T-helper 2 cell treated with Interferon-gamma antibody and Interleukin-4, amounts not matched to agents 5 μg/mL and 100 μg/mL, for 36 hours (primary cell): ENCODE data around the gene SMAD7.

Experiments
- DNase-seq: peaks from one replicate; pipeline ENCODE4 v3.0.0; 2021; ENCODE audit warnings: low spot score
- H3K27ac Mint-ChIP-seq: one replicate; pipeline ENCODE4 v1.8.0; 2021; ENCODE audit warnings: mild to moderate bottlenecking, mixed read lengths
- H3K27me3 Mint-ChIP-seq: one replicate; pipeline ENCODE4 v1.8.0; 2021; ENCODE audit warnings: low read depth, mixed read lengths
- H3K36me3 Mint-ChIP-seq: one replicate; pipeline ENCODE4 v1.8.0; 2021; ENCODE audit warnings: low read depth, mixed read lengths
- H3K4me1 Mint-ChIP-seq: one replicate; pipeline ENCODE4 v1.8.0; 2021; ENCODE audit warnings: low read depth, mixed read lengths
- H3K4me3 Mint-ChIP-seq: one replicate; pipeline ENCODE4 v1.8.0; 2022; ENCODE audit warnings: mild to moderate bottlenecking, moderate library complexity, mixed read lengths
- H3K9me3 Mint-ChIP-seq: one replicate; pipeline ENCODE4 v1.8.0; 2021; ENCODE audit warnings: mixed read lengths

The SMAD7 gene

GRCh38 chr18:48893608-48894600 is 56.9 kb downstream of the SMAD7 start:
- Mint-ChIP-seq H3K9me3 (no peaks in the 10 kb centered on the region), H3K4me3 (no peak overlapping the region), H3K36me3 (no peaks in the 10 kb centered on the region), H3K27ac (no peak overlapping the region), H3K4me1 (peaks cover 3% of the 10 kb centered on the region), H3K27me3 (no peaks in the 10 kb centered on the region)
- no peak for DNase-seq

GRCh38 chr18:48893061-48893607 is 57.6 kb downstream of the SMAD7 start:
- peaks cover 3% of the 10 kb centered on the region for H3K4me1 Mint-ChIP-seq
- H3K4me3 Mint-ChIP-seq = no peak overlapping the region
- H3K36me3 Mint-ChIP-seq = no peaks in the 10 kb centered on the region
- H3K27ac Mint-ChIP-seq = no peak overlapping the region
- H3K9me3 Mint-ChIP-seq = no peaks in the 10 kb centered on the region
- no peaks in the 10 kb centered on the region for H3K27me3 Mint-ChIP-seq
- DNase-seq = no peak

GRCh38 chr18:48892146-48892855 is 58.5 kb downstream of the SMAD7 start:
- Mint-ChIP-seq H3K27me3 (no peaks in the 10 kb centered on the region), H3K4me3 (no peak overlapping the region), H3K27ac (no peak overlapping the region), H3K4me1 (peaks cover 3% of the 10 kb centered on the region), H3K36me3 (no peaks in the 10 kb centered on the region), H3K9me3 (no peaks in the 10 kb centered on the region)
- no peak for DNase-seq

GRCh38 chr18:48891721-48892120 is 59.0 kb downstream of the SMAD7 start:
- H3K36me3 Mint-ChIP-seq = no peaks in the 10 kb centered on the region
- no peaks in the 10 kb centered on the region for H3K27me3 Mint-ChIP-seq
- H3K4me3 Mint-ChIP-seq = no peak overlapping the region
- no peak for DNase-seq
- no peak overlapping the region for H3K27ac Mint-ChIP-seq
- peaks cover 1% of the 10 kb centered on the region for H3K4me1 Mint-ChIP-seq
- no peaks in the 10 kb centered on the region for H3K9me3 Mint-ChIP-seq

GRCh38 chr18:48889981-48890762 is 60.6 kb downstream of the SMAD7 start:
- Mint-ChIP-seq H3K9me3 (no peaks in the 10 kb centered on the region), H3K4me3 (no peak overlapping the region), H3K27me3 (no peaks in the 10 kb centered on the region), H3K27ac (no peak overlapping the region), H3K36me3 (no peaks in the 10 kb centered on the region), H3K4me1 (no peaks in the 10 kb centered on the region)
- no peak for DNase-seq

- Mint-ChIP-seq H3K4me3 (no peak overlapping the region), H3K36me3 (no peaks in the 10 kb centered on the region), H3K27ac (no peak overlapping the region), H3K9me3 (no peaks in the 10 kb centered on the region), H3K27me3 (no peaks in the 10 kb centered on the region), H3K4me1 (no peaks in the 10 kb centered on the region)
- no peak for DNase-seq
These were observed 61.4 kb downstream of the SMAD7 start for GRCh38 chr18:48889115-48889941.

GRCh38 chr18:48888773-48889080 is 62.0 kb downstream of the SMAD7 start:
- DNase-seq = no peak
- H3K9me3 Mint-ChIP-seq = no peaks in the 10 kb centered on the region
- no peak overlapping the region for H3K27ac Mint-ChIP-seq
- H3K4me3 Mint-ChIP-seq = no peak overlapping the region
- no peaks in the 10 kb centered on the region for H3K4me1 Mint-ChIP-seq
- no peaks in the 10 kb centered on the region for H3K27me3 Mint-ChIP-seq
- no peaks in the 10 kb centered on the region for H3K36me3 Mint-ChIP-seq

GRCh38 chr18:48887905-48888772 is 62.6 kb downstream of the SMAD7 start:
- Mint-ChIP-seq H3K36me3 (no peaks in the 10 kb centered on the region), H3K9me3 (no peaks in the 10 kb centered on the region), H3K4me3 (no peak overlapping the region), H3K27me3 (no peaks in the 10 kb centered on the region), H3K27ac (no peak overlapping the region), H3K4me1 (no peaks in the 10 kb centered on the region)
- no peak for DNase-seq

GRCh38 chr18:48887294-48887904 is 63.4 kb downstream of the SMAD7 start:
- Mint-ChIP-seq H3K4me1 (no peaks in the 10 kb centered on the region), H3K27ac (no peak overlapping the region), H3K27me3 (no peaks in the 10 kb centered on the region), H3K36me3 (no peaks in the 10 kb centered on the region), H3K4me3 (no peak overlapping the region), H3K9me3 (no peaks in the 10 kb centered on the region)
- no peak for DNase-seq

- Mint-ChIP-seq H3K4me3 (no peak overlapping the region), H3K9me3 (no peaks in the 10 kb centered on the region), H3K27ac (no peak overlapping the region), H3K36me3 (no peaks in the 10 kb centered on the region), H3K27me3 (no peaks in the 10 kb centered on the region), H3K4me1 (no peaks in the 10 kb centered on the region)
- DNase-seq = no peak
These were observed 64.1 kb downstream of the SMAD7 start for GRCh38 chr18:48886520-48887293.

GRCh38 chr18:48885924-48886400 is 64.8 kb downstream of the SMAD7 start:
- no peaks in the 10 kb centered on the region for H3K27me3 Mint-ChIP-seq

More at GRCh38 chr18:48885924-48886400, 64.8 kb downstream of the SMAD7 start:
- Mint-ChIP-seq H3K4me3 (no peak overlapping the region), H3K27ac (no peak overlapping the region), H3K9me3 (no peaks in the 10 kb centered on the region), H3K4me1 (peaks cover 1% of the 10 kb centered on the region), H3K36me3 (no peaks in the 10 kb centered on the region)
- no peak for DNase-seq
